Measurements from ENCODE around the gene RBPJL. TPM values are rescaled to one million over a fixed set of nuclear protein-coding genes. Genes with fewer than 3 reads are reported as not detected.
A peak's percentile ranks its signal among the peaks of the same experiment; 100 is the strongest.

The RBPJL gene
- total RNA-seq, 5 donors from 2014 or later (not counting 1 experiment from before 2014, with no cell fraction given): 0.22 to 0.29 (median 0.26) TPM; not detected in 2

- Mint-ChIP-seq H3K27me3 (peaks cover 43 to 60% of the 10 kb centered on the region in 2 donors), H3K27ac (no peak overlapping the region), H3K9me3 (no peaks in the 10 kb centered on the region), H3K4me1 (peaks cover 14 to 21% (median 17%) of the 10 kb centered on the region in 3 donors), H3K36me3 (no peaks in the 10 kb centered on the region), H3K4me3 (no peak overlapping the region)
- H3K4me3 ChIP-seq (ENCODE audit: control insufficient read depth in 1 of 2, extremely low read depth in 1 of 2, low read length in 1 of 2): no peak overlapping the region
- H3K27me3 ChIP-seq (replicated peaks in 1 of 2; ENCODE audit: control insufficient read depth in 2 of 2, extremely low read depth in 1 of 2, insufficient read depth in 2 of 2, low read length in 1 of 2): peaks cover 11 to 49% of the 10 kb centered on the region in 2 experiments
- peaks cover 0 to 20% of the 10 kb centered on the region in 2 experiments for H3K4me1 ChIP-seq (ENCODE audit: control insufficient read depth in 1 of 2, extremely low read depth in 1 of 2, insufficient read depth in 2 of 2, low read length in 2 of 2)
- H3K27ac ChIP-seq (ENCODE audit: low read length): no peak overlapping the region
- H3K36me3 ChIP-seq (ENCODE audit: control insufficient read depth in 2 of 2, extremely low read depth in 1 of 2, insufficient read depth in 1 of 2, low read length in 1 of 2): no peaks in the 10 kb centered on the region
- peak; percentile 29 to 41 (median 38) for ATAC-seq (replicated peaks in 1 of 4)
- ChIA-PET CTCF (interaction anchor here (0.7 to 2.4 kb wide), 8 partner anchors 10 to 817 kb away, joined by 3 to 12 read pairs (median 4); no protein-coding TSS in a partner anchor), POLR2A (no interaction called here)
- no peaks in the 10 kb centered on the region for H3K9me3 ChIP-seq
- 0% methylated on average over 2 of the region's 8 CpGs for WGBS (ENCODE audit: insufficient coverage)
- DNase-seq: peak; percentile 19 to 75 (median 48)
Measured at GRCh38 chr20:45290677-45291355, 15.8 kb upstream of the RBPJL start.

- H3K36me3 ChIP-seq (ENCODE audit: control insufficient read depth in 2 of 2, extremely low read depth in 1 of 2, insufficient read depth in 1 of 2, low read length in 1 of 2): no peaks in the 10 kb centered on the region
- ATAC-seq (replicated peaks in 1 of 4) (no peak), DNase-seq (no peak)
- H3K9me3 ChIP-seq: no peaks in the 10 kb centered on the region
- Mint-ChIP-seq H3K27me3 (peaks cover 44 to 63% of the 10 kb centered on the region in 2 donors), H3K9me3 (no peaks in the 10 kb centered on the region), H3K27ac (no peak overlapping the region), H3K36me3 (no peaks in the 10 kb centered on the region), H3K4me3 (peak overlapping the region in 1 of 3 donors; percentile 24), H3K4me1 (peaks cover 14 to 21% (median 17%) of the 10 kb centered on the region in 3 donors)
- peaks cover 0 to 20% of the 10 kb centered on the region in 2 experiments for H3K4me1 ChIP-seq (ENCODE audit: control insufficient read depth in 1 of 2, extremely low read depth in 1 of 2, insufficient read depth in 2 of 2, low read length in 2 of 2)
- ChIA-PET POLR2A (no interaction called here), CTCF (interaction anchor here (0.7 to 2.4 kb wide), 8 partner anchors 9 to 816 kb away, joined by 3 to 12 read pairs (median 4); no protein-coding TSS in a partner anchor)
- H3K27ac ChIP-seq (ENCODE audit: low read length): no peak overlapping the region
- H3K27me3 ChIP-seq (replicated peaks in 1 of 2; ENCODE audit: control insufficient read depth in 2 of 2, extremely low read depth in 1 of 2, insufficient read depth in 2 of 2, low read length in 1 of 2): peaks cover 11 to 50% of the 10 kb centered on the region in 2 experiments
- WGBS (ENCODE audit: insufficient coverage): 79% methylated on average over 2 of the region's 9 CpGs
- H3K4me3 ChIP-seq (ENCODE audit: control insufficient read depth in 1 of 2, extremely low read depth in 1 of 2, low read length in 1 of 2): no peak overlapping the region
Measured at GRCh38 chr20:45291526-45291925, 15.1 kb upstream of the RBPJL start.

DNA sequence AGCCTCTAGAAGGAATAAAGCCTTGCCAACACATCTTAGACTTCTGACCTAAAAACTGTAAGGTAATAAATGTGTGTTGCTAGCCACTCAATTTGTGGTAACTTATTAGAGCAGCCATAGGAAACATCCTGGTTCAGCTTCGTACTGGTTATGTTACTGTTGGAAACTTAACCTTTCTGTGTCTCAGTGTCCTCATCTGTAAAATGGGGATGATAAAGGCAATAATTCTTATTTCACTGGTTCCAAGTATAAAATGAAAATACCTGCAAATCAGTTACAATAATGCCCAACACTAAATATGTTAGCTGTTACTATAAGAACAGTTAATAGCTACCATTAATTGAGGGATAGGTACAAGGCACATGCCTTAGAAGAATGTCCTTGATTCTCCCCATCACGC, 14.3 kb upstream of the RBPJL start:
- Mint-ChIP-seq H3K4me1 (peaks cover 14 to 21% (median 17%) of the 10 kb centered on the region in 3 donors), H3K27ac (no peak overlapping the region), H3K4me3 (peak overlapping the region in 2 of 3 donors; percentile 67 to 68), H3K36me3 (no peaks in the 10 kb centered on the region), H3K9me3 (no peaks in the 10 kb centered on the region), H3K27me3 (peaks cover 39 to 57% of the 10 kb centered on the region in 2 donors)
- CTCF ChIA-PET: interaction anchor here (0.5 to 2.4 kb wide), 9 partner anchors 8 to 1627 kb away, joined by 3 to 12 read pairs (median 3); no protein-coding TSS in a partner anchor
- Histone ChIP-seq H3K27ac (ENCODE audit: low read length) (no peak overlapping the region), H3K4me3 (ENCODE audit: control insufficient read depth in 1 of 2, extremely low read depth in 1 of 2, low read length in 1 of 2) (no peak overlapping the region), H3K27me3 (replicated peaks in 1 of 2; ENCODE audit: control insufficient read depth in 2 of 2, extremely low read depth in 1 of 2, insufficient read depth in 2 of 2, low read length in 1 of 2) (peaks cover 11 to 48% of the 10 kb centered on the region in 2 experiments), H3K4me1 (ENCODE audit: control insufficient read depth in 1 of 2, extremely low read depth in 1 of 2, insufficient read depth in 2 of 2, low read length in 2 of 2) (peaks cover 0 to 20% of the 10 kb centered on the region in 2 experiments), H3K9me3 (no peaks in the 10 kb centered on the region), H3K36me3 (ENCODE audit: control insufficient read depth in 2 of 2, extremely low read depth in 1 of 2, insufficient read depth in 1 of 2, low read length in 1 of 2) (no peaks in the 10 kb centered on the region)
- ATAC-seq (replicated peaks in 1 of 4): no peak
- no CpG with 5 or more reads among the region's 2 CpGs for WGBS (ENCODE audit: insufficient coverage)
- no peak for DNase-seq
- POLR2A ChIA-PET: interaction anchor here in 1 of 2 donors (1.1 kb wide), 1 partner anchor 138 kb away, joined by 3 read pairs; no protein-coding TSS in a partner anchor

DNA sequence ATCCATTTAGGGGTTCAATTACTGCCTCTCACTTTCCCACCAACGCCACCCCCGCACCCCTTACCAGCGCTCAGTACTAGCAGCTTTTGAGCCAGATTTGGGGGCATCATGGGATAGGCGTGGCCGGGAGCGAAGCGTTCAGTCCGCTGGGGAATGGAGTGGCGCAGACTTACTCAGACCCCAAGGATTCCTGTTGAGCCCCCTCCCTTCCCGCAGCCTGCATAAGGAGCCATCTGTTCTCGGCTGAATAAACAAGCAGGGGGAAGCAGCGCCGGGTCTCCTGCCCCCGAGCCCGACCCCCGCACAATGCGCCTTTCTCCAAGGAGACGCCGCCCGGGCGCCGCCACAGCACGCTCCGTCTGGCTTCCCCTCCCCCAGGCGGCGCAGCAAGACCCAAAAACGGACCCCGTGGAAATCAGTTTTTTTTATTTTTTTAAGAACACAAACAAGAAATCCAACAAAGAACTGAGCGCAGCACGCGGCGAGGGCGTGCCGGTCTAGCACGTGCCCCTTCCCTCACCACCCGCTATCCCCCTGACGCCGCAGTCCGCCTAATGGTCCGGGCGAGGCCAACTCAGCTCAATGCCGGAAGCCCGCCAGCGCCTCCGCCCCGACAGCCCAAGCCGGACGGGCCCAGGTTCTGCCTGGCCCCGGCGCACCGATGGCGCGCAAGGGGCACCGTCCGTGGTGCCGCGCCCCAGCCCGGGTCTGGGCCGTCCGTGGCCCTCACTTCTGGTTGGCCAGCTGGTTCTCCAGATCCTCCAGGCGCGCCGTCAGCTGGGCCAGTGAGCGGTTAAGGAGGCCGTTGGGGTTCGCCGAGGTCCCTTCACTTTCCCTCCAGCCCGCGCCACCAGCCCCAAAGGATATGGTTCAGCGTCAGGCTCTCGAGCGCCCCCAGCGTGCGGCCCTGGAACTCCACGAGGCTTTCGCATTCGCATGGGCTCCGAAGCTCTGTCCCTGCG, 13.3 kb upstream of the RBPJL start:
- WGBS (ENCODE audit: insufficient coverage): 7% methylated on average over 75 of the region's 79 CpGs
- CTCF ChIA-PET: interaction anchor here (0.5 to 2.6 kb wide), 24 partner anchors 9 to 558 kb away, joined by 3 to 9 read pairs (median 4); partner anchors contain the start of gene SYS1 (in 1 of the 2)
- no peaks in the 10 kb centered on the region for H3K9me3 Mint-ChIP-seq
- POLR2A ChIA-PET: interaction anchor here in 1 of 2 donors (1.1 kb wide), 1 partner anchor 137 kb away, joined by 3 read pairs; no protein-coding TSS in a partner anchor
- H3K4me3 Mint-ChIP-seq: peak overlapping the region; percentile 61 to 75 (median 68)
- Histone ChIP-seq H3K4me3 (ENCODE audit: control insufficient read depth in 1 of 2, extremely low read depth in 1 of 2, low read length in 1 of 2) (peak overlapping the region; percentile 38 to 60), H3K9me3 (no peaks in the 10 kb centered on the region), H3K4me1 (ENCODE audit: control insufficient read depth in 1 of 2, extremely low read depth in 1 of 2, insufficient read depth in 2 of 2, low read length in 2 of 2) (peaks cover 0 to 20% of the 10 kb centered on the region in 2 experiments), H3K36me3 (ENCODE audit: control insufficient read depth in 2 of 2, extremely low read depth in 1 of 2, insufficient read depth in 1 of 2, low read length in 1 of 2) (no peaks in the 10 kb centered on the region), H3K27me3 (replicated peaks in 1 of 2; ENCODE audit: control insufficient read depth in 2 of 2, extremely low read depth in 1 of 2, insufficient read depth in 2 of 2, low read length in 1 of 2) (peaks cover 11 to 54% of the 10 kb centered on the region in 2 experiments), H3K27ac (ENCODE audit: low read length) (no peak overlapping the region)
- DNase-seq (peak; percentile 37 to 82 (median 72)), ATAC-seq (replicated peaks in 1 of 4) (peak; percentile 89 to 94 (median 92))
- peaks cover 14 to 21% (median 17%) of the 10 kb centered on the region in 3 donors for H3K4me1 Mint-ChIP-seq
- H3K27ac Mint-ChIP-seq: no peak overlapping the region
- peaks cover 33 to 55% of the 10 kb centered on the region in 2 donors for H3K27me3 Mint-ChIP-seq
- no peaks in the 10 kb centered on the region for H3K36me3 Mint-ChIP-seq

- peak in 1 of 4 experiments; percentile 6 for ATAC-seq (replicated peaks in 1 of 4)
- no peaks in the 10 kb centered on the region for H3K9me3 Mint-ChIP-seq
- Histone ChIP-seq H3K27ac (ENCODE audit: low read length) (no peak overlapping the region), H3K36me3 (ENCODE audit: control insufficient read depth in 2 of 2, extremely low read depth in 1 of 2, insufficient read depth in 1 of 2, low read length in 1 of 2) (no peaks in the 10 kb centered on the region), H3K4me3 (ENCODE audit: control insufficient read depth in 1 of 2, extremely low read depth in 1 of 2, low read length in 1 of 2) (peak overlapping the region; percentile 38 to 60), H3K4me1 (ENCODE audit: control insufficient read depth in 1 of 2, extremely low read depth in 1 of 2, insufficient read depth in 2 of 2, low read length in 2 of 2) (peaks cover 0 to 20% of the 10 kb centered on the region in 2 experiments), H3K27me3 (replicated peaks in 1 of 2; ENCODE audit: control insufficient read depth in 2 of 2, extremely low read depth in 1 of 2, insufficient read depth in 2 of 2, low read length in 1 of 2) (peaks cover 11 to 48% of the 10 kb centered on the region in 2 experiments), H3K9me3 (no peaks in the 10 kb centered on the region)
- no peaks in the 10 kb centered on the region for H3K36me3 Mint-ChIP-seq
- H3K27me3 Mint-ChIP-seq: peaks cover 33 to 52% of the 10 kb centered on the region in 2 donors
- no peak for DNase-seq
- peak overlapping the region; percentile 61 to 75 (median 68) for H3K4me3 Mint-ChIP-seq
- ChIA-PET CTCF (interaction anchor here (0.5 to 2.6 kb wide), 22 partner anchors 8 to 558 kb away, joined by 3 to 9 read pairs (median 4); partner anchors contain the start of gene SYS1 (in 1 of the 2)), POLR2A (interaction anchor here in 1 of 2 donors (0.6 kb wide), 1 partner anchor 80 kb away, joined by 3 read pairs; no protein-coding TSS in a partner anchor)
- no CpG with 5 or more reads among the region's 5 CpGs for whole genome bisulfite sequencing (ENCODE audit: insufficient coverage)
- H3K27ac Mint-ChIP-seq: no peak overlapping the region
- H3K4me1 Mint-ChIP-seq: peaks cover 14 to 21% (median 17%) of the 10 kb centered on the region in 3 donors
Measured at GRCh38 chr20:45294003-45294368, 12.7 kb upstream of the RBPJL start.
